Gastrocnemius medialis (tissue), 4 donors: ENCODE data around the gene CLEC18A.

Experiments used
- POLR2A ChIP-seq, 2 donors: fragments of 450-650 bp; IDR thresholded peaks; one replicate each; pipeline ENCODE4 v1.6.1; 2017; ENCODE audit warnings: antibody characterized with exemption in 2 of 2, mild to moderate bottlenecking in 2 of 2, moderate library complexity in 2 of 2
- TF ChIP-seq, protein P1 (sequence below), 5 experiments: fragments of 450-650 bp in 3 of 5; fragments of 200-600 bp in 2 of 5; sonication (generic) in 2 of 5; IDR thresholded peaks in 4 of 5; conservative IDR thresholded peaks in 1 of 5; 1 replicate in 4 of 5; 2 replicates in 1 of 5; pipeline ENCODE4 v1.5.1; 2016 to 2019; ENCODE audit warnings: antibody characterized with exemption in 5 of 5, mild to moderate bottlenecking in 3 of 5, moderate library complexity in 3 of 5

DNA sequence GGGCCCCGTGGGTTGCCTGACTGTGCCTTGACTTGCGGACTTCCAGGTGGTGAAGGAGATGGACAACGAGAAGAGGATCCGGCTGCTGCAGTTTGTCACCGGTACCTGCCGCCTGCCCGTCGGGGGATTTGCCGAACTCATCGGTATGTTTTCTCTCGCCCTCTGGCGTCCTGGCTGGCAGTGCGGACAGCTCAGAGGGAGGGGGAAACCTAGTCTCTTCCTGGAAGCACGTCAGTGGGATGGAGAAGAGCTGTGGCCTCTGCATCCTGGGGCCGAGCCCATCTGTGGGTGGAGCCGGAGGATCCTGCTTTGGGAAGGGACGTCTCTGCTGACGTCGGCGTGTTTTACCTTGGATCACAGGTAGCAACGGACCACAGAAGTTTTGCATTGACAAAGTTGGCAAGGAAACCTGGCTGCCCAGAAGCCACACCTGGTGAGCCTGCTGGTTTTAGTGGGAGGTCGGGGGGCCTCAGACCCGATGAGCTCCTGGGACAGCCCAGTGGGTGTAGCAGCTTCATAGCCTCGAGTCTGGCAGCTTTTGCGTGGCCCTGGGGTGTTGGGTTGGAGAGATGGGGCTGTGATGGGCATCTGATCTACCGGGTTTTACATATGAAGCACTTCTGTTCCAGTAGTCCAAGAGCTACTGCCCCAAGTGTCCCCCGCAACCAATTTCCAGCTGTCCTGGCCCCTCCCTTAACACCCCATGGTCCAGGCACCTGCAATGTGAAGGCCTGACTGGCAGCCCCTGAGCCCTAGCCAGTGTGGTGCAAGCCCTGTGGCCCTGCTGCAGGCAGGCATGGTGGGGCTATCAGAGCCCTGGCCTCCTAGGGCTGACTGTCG, 11.9 kb upstream of the CLEC18A start:
- TF ChIP-seq, protein P1, sequence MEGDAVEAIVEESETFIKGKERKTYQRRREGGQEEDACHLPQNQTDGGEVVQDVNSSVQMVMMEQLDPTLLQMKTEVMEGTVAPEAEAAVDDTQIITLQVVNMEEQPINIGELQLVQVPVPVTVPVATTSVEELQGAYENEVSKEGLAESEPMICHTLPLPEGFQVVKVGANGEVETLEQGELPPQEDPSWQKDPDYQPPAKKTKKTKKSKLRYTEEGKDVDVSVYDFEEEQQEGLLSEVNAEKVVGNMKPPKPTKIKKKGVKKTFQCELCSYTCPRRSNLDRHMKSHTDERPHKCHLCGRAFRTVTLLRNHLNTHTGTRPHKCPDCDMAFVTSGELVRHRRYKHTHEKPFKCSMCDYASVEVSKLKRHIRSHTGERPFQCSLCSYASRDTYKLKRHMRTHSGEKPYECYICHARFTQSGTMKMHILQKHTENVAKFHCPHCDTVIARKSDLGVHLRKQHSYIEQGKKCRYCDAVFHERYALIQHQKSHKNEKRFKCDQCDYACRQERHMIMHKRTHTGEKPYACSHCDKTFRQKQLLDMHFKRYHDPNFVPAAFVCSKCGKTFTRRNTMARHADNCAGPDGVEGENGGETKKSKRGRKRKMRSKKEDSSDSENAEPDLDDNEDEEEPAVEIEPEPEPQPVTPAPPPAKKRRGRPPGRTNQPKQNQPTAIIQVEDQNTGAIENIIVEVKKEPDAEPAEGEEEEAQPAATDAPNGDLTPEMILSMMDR (IDR thresholded peaks at IDR 0.05 in 4 of 5, conservative IDR thresholded peaks at IDR 0.05 in 1 of 5) = no peak
- no peak for TF ChIP-seq POLR2A (IDR thresholded peaks at IDR 0.05)
